ENCODE data around the gene TCF4.

Gene TCF4

DNA sequence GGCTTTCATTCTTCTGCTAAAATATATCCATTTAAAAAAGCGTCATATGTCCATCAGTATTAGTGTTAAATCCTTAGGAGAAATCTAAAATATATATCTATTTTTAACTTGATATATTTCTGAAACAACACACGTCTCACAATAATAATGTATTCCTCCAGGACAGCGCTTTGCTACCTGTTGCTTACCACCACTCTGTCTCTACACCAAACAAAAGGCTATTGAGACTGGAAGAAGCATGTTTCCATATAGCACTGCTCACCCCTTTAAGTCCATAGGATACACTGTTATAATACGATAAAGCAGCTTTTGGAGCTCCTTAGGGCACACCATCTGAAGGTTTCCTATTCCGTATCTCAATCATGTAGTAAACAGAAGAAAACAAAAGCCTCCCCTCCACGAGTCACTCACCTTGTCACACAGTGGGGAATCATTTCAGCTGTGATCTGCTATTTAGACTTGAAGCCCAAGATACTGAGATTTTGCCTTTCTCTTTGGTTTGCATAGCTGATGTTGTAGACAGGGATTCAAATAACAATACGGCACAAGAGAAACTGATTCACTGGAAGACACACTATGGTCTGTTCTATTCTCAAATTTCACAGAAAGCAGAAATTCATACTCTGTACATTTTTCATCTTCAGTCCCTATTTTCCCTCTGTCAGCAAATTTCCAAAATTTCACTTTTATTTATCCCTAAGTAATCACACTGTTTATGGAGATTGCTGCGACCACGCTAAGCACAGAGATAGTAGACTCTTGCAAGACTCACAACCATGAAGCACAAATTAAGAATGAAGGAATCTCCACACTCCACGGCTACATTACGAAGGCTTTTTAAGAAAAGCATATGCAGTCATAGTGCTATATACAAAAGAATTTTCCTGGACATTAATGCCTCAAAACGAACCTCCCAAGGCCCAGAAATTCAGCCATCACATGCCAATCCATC, 187.1 kb downstream of the TCF4 start:
- no peak overlapping the region for H3K4me3 ChIP-seq (ENCODE audit: insufficient read depth, low read depth, low read length, poor library complexity, severe bottlenecking)
- no peaks in the 10 kb centered on the region for H3K27me3 ChIP-seq (replicated peaks; ENCODE audit: control insufficient read depth, insufficient read depth, low read length, poor library complexity, severe bottlenecking)
- no peak for DNase-seq
- H3K9me3 ChIP-seq (ENCODE audit: control insufficient read depth, low read length), result no peaks in the 10 kb centered on the region
- H3K36me3 ChIP-seq (ENCODE audit: control insufficient read depth, insufficient read depth, low read length), result no peaks in the 10 kb centered on the region
- no peaks in the 10 kb centered on the region for H3K4me1 ChIP-seq (ENCODE audit: control insufficient read depth, insufficient read depth, low read length, poor library complexity, severe bottlenecking)
- no peak overlapping the region for H3K27ac ChIP-seq (ENCODE audit: insufficient read depth, low read length, poor library complexity, severe bottlenecking)

DNA sequence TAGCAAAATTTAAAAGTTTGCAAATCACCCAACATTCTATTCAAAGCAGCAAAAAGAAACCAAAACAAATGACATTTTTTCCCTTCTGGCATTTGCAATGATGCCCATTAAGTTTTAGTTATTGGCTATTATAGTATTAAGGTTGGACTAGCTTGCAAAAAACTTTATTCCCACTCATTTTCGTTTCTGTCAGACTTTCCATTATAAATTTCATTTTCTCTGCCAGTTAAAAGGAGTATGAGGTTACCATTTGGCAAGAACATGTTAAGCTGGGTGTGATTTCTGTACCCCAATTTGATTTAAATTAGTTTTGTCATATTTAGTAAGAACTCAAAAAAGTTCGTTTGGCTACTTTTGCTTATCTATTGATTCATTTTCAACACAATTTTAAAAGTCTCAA, 187.9 kb downstream of the TCF4 start:
- Histone ChIP-seq H3K36me3 (ENCODE audit: control insufficient read depth, insufficient read depth, low read length) (no peaks in the 10 kb centered on the region), H3K27me3 (replicated peaks; ENCODE audit: control insufficient read depth, insufficient read depth, low read length, poor library complexity, severe bottlenecking) (no peaks in the 10 kb centered on the region), H3K4me3 (ENCODE audit: insufficient read depth, low read depth, low read length, poor library complexity, severe bottlenecking) (no peak overlapping the region), H3K4me1 (ENCODE audit: control insufficient read depth, insufficient read depth, low read length, poor library complexity, severe bottlenecking) (no peaks in the 10 kb centered on the region), H3K9me3 (ENCODE audit: control insufficient read depth, low read length) (no peaks in the 10 kb centered on the region), H3K27ac (ENCODE audit: insufficient read depth, low read length, poor library complexity, severe bottlenecking) (no peak overlapping the region)
- no peak for DNase-seq

DNA sequence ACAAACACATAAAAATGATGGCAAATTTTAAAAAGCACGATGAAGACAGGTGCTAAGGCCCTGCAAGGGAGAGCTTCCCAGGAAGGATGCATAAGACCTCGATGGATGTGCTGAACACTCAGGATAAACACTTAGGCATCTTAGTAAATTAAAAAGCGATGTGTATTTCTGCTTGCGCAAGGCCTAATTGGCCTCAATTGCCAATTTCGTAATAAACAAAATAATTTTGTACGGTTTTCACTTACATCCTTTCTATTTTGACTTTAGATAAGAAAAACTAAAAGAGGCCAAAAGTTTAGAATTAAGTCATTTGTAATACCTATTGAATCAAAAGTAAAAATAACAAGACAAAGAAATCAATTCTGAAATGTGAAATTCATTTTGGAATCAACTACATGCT, 189.1 kb downstream of the TCF4 start:
- DNase-seq, result no peak
- no peak overlapping the region for H3K27ac ChIP-seq (ENCODE audit: insufficient read depth, low read length, poor library complexity, severe bottlenecking)
- no peaks in the 10 kb centered on the region for H3K9me3 ChIP-seq (ENCODE audit: control insufficient read depth, low read length)
- H3K4me1 ChIP-seq (ENCODE audit: control insufficient read depth, insufficient read depth, low read length, poor library complexity, severe bottlenecking), result no peaks in the 10 kb centered on the region
- H3K4me3 ChIP-seq (ENCODE audit: insufficient read depth, low read depth, low read length, poor library complexity, severe bottlenecking), result no peak overlapping the region
- H3K36me3 ChIP-seq (ENCODE audit: control insufficient read depth, insufficient read depth, low read length), result no peaks in the 10 kb centered on the region
- no peaks in the 10 kb centered on the region for H3K27me3 ChIP-seq (replicated peaks; ENCODE audit: control insufficient read depth, insufficient read depth, low read length, poor library complexity, severe bottlenecking)

DNA sequence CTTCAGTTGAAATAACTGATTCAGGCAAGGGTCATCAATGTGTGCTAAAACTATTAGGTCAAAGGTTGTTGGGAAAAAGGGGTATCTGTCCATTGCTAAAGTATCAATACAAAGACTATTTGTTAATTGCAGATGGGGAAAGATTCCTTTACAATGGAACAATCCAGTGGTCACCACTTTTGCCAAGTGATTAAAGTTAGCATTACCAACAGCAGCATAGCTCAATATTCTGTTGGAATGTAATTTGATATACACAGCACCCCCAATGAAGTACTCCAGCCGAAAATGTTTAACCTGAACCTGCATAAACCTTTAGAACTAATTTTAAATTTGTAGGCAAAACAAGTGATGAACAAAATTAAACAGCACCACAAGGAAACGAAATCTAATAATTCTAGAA, 191.0 kb downstream of the TCF4 start:
- no peak for DNase-seq
- Histone ChIP-seq H3K9me3 (ENCODE audit: control insufficient read depth, low read length) (no peaks in the 10 kb centered on the region), H3K4me3 (ENCODE audit: insufficient read depth, low read depth, low read length, poor library complexity, severe bottlenecking) (no peak overlapping the region), H3K27me3 (replicated peaks; ENCODE audit: control insufficient read depth, insufficient read depth, low read length, poor library complexity, severe bottlenecking) (no peaks in the 10 kb centered on the region), H3K27ac (ENCODE audit: insufficient read depth, low read length, poor library complexity, severe bottlenecking) (no peak overlapping the region), H3K36me3 (ENCODE audit: control insufficient read depth, insufficient read depth, low read length) (no peaks in the 10 kb centered on the region), H3K4me1 (ENCODE audit: control insufficient read depth, insufficient read depth, low read length, poor library complexity, severe bottlenecking) (no peaks in the 10 kb centered on the region)

DNA sequence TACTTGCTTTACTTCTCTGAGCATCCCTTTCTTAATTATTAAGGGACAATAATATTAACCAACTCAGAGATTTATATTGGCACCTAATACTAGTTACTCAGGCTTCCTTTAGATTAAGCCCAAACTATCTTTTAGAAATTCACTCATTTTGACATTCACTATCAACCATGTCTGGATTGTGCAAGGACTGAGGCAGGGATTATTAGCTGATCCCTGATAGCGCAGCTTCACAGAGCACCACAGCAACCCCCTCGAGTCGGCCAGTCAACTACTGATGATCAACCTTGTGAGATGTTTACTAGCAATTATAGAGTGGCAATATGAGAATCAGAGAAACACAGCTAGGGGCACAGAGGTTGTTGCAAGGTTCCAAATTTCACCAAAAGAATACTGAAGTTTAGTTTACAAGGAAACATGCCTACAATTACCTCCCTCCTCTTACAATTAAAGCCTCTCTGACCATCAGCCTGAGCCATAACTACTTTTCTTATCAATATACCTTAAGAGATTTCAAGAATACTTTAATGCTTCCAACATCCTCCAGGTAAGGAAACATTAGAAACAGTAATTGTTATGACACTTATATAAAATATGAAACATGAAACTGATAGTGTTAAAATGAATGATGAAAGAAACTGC, 191.6 kb downstream of the TCF4 start:
- no peaks in the 10 kb centered on the region for H3K36me3 ChIP-seq (ENCODE audit: control insufficient read depth, insufficient read depth, low read length)
- DNase-seq, result no peak
- no peaks in the 10 kb centered on the region for H3K4me1 ChIP-seq (ENCODE audit: control insufficient read depth, insufficient read depth, low read length, poor library complexity, severe bottlenecking)
- no peaks in the 10 kb centered on the region for H3K9me3 ChIP-seq (ENCODE audit: control insufficient read depth, low read length)
- H3K27me3 ChIP-seq (replicated peaks; ENCODE audit: control insufficient read depth, insufficient read depth, low read length, poor library complexity, severe bottlenecking), result no peaks in the 10 kb centered on the region
- H3K4me3 ChIP-seq (ENCODE audit: insufficient read depth, low read depth, low read length, poor library complexity, severe bottlenecking), result no peak overlapping the region
- H3K27ac ChIP-seq (ENCODE audit: insufficient read depth, low read length, poor library complexity, severe bottlenecking), result no peak overlapping the region

DNA sequence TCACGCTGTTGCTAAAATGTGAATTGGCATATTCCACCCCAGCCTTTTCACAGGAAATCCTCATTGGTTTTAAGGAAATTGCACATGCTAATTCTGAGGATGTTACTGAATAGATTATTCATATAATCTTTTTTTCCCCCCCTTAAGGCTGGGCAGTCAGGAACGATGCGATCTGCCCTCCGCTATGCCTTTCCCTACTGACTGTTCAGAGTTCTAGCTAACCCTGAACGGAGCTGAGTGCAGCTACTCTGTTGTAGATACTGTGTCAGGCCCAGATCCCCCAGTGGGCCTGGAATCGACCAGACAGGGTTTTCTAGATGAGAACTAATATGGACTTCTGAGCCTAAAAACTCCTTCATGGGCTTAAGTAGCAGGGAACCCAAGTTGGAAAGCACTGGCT, 192.2 kb downstream of the TCF4 start:
- DNase-seq, result no peak
- Histone ChIP-seq H3K36me3 (ENCODE audit: control insufficient read depth, insufficient read depth, low read length) (no peaks in the 10 kb centered on the region), H3K9me3 (ENCODE audit: control insufficient read depth, low read length) (no peaks in the 10 kb centered on the region), H3K27ac (ENCODE audit: insufficient read depth, low read length, poor library complexity, severe bottlenecking) (no peak overlapping the region), H3K27me3 (replicated peaks; ENCODE audit: control insufficient read depth, insufficient read depth, low read length, poor library complexity, severe bottlenecking) (no peaks in the 10 kb centered on the region), H3K4me1 (ENCODE audit: control insufficient read depth, insufficient read depth, low read length, poor library complexity, severe bottlenecking) (no peaks in the 10 kb centered on the region), H3K4me3 (ENCODE audit: insufficient read depth, low read depth, low read length, poor library complexity, severe bottlenecking) (no peak overlapping the region)

DNA sequence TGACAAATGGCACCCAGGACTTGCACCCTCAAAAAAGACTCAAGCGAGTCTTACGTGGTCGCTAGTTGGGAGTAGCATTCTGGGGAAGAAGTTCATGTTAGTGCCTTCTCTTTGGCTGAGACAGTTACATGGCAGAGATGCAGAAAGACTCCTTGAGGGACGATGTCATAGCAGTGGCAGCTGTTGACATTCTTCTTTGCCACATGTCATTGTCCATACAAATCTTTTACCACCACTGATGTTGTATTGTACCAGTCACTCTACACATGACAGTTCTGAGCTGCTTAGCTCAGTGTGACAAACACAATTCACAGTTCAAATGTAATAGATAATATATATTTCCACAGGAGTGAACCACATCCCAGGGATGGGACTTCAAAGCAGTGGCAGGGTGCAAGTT, 197.1 kb downstream of the TCF4 start:
- Histone ChIP-seq H3K4me1 (ENCODE audit: control insufficient read depth, insufficient read depth, low read length, poor library complexity, severe bottlenecking) (no peaks in the 10 kb centered on the region), H3K4me3 (ENCODE audit: insufficient read depth, low read depth, low read length, poor library complexity, severe bottlenecking) (no peak overlapping the region), H3K36me3 (ENCODE audit: control insufficient read depth, insufficient read depth, low read length) (no peaks in the 10 kb centered on the region), H3K9me3 (ENCODE audit: control insufficient read depth, low read length) (no peaks in the 10 kb centered on the region), H3K27me3 (replicated peaks; ENCODE audit: control insufficient read depth, insufficient read depth, low read length, poor library complexity, severe bottlenecking) (no peaks in the 10 kb centered on the region), H3K27ac (ENCODE audit: insufficient read depth, low read length, poor library complexity, severe bottlenecking) (no peak overlapping the region)
- DNase-seq, result no peak

DNA sequence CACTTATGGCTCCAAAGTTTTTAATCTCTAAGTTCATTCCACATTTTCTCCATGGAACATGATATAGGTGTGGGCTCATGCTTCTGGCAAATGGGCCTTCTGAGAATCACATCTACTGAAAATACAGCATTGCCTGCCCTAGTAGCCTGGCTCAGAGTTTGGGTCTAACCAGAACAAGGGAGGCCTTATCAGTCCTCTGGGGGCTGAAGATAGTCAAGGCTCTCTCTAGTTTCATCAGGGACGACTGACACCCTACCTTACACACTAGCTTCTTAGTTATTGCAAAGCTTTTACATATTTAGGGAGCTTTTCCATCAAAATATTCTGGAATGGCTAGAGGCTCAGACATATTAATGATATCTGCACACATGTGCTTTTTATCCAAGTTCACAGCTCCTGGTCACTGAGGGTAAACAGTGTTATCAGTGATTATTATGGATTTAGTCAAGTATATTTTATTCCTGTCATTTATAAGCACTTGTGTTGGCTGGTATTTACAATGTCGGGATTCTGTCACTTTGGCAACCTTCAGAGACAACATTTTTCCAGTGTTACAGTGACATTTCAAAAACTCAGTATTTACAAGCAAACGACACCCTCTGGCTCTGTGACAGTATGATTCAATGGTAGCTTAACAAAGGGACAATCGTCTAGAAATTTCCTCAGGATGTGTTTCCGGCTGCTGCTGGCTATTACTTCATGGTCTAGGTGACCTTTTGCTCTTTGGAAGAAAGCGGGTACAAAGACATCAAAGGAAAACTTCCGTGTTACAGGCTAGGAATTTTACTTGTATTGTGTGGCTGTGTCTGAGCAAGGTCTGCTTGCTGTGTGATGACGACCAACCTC, 200.6 kb downstream of the TCF4 start:
- Histone ChIP-seq H3K9me3 (ENCODE audit: control insufficient read depth, low read length) (no peaks in the 10 kb centered on the region), H3K4me1 (ENCODE audit: control insufficient read depth, insufficient read depth, low read length, poor library complexity, severe bottlenecking) (no peaks in the 10 kb centered on the region), H3K27me3 (replicated peaks; ENCODE audit: control insufficient read depth, insufficient read depth, low read length, poor library complexity, severe bottlenecking) (no peaks in the 10 kb centered on the region), H3K36me3 (ENCODE audit: control insufficient read depth, insufficient read depth, low read length) (no peaks in the 10 kb centered on the region), H3K27ac (ENCODE audit: insufficient read depth, low read length, poor library complexity, severe bottlenecking) (no peak overlapping the region), H3K4me3 (ENCODE audit: insufficient read depth, low read depth, low read length, poor library complexity, severe bottlenecking) (no peak overlapping the region)
- no peak for DNase-seq

DNA sequence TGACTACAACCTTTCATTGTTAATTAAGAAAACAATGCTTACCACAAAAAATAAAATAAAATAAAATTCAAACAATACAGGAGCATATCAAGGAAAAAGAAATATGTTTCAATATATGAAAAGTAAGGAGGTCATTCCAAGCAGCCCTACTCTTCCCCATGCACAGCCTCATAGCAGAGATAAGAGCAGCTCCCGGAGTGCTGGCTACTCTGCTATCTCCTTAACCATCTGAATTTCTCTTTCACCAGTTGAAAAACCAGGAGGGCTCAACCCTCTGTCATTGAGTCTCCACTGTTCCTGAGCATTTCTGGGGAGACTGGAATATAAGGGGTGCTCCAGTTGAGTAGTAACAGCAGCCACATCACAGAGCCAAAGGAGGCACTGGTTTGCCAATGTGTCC, 201.4 kb downstream of the TCF4 start:
- no peak overlapping the region for H3K4me3 ChIP-seq (ENCODE audit: insufficient read depth, low read depth, low read length, poor library complexity, severe bottlenecking)
- no peaks in the 10 kb centered on the region for H3K9me3 ChIP-seq (ENCODE audit: control insufficient read depth, low read length)
- no peaks in the 10 kb centered on the region for H3K36me3 ChIP-seq (ENCODE audit: control insufficient read depth, insufficient read depth, low read length)
- no peaks in the 10 kb centered on the region for H3K27me3 ChIP-seq (replicated peaks; ENCODE audit: control insufficient read depth, insufficient read depth, low read length, poor library complexity, severe bottlenecking)
- no peak for DNase-seq
- H3K27ac ChIP-seq (ENCODE audit: insufficient read depth, low read length, poor library complexity, severe bottlenecking), result no peak overlapping the region
- H3K4me1 ChIP-seq (ENCODE audit: control insufficient read depth, insufficient read depth, low read length, poor library complexity, severe bottlenecking), result no peaks in the 10 kb centered on the region

DNA sequence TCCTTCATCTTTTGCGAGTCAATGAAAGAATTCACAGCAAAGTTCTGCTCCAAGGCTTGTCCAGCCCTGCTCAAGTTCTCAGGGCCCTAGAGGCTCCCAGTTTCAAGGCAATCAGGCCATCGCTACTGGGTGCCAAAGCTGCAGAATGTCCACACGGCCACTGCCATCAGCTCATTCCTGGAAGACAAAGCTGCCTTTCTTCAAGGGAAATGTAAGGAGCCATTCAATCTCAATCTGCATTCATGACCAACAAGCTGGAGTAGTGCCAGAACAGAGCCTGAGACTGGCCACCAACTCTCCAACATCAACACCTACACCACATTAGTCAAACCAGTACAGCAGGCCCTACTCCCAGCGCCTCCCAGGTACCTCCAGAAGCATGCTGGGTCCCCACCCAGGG, 202.2 kb downstream of the TCF4 start:
- Histone ChIP-seq H3K27ac (ENCODE audit: insufficient read depth, low read length, poor library complexity, severe bottlenecking) (no peak overlapping the region), H3K4me3 (ENCODE audit: insufficient read depth, low read depth, low read length, poor library complexity, severe bottlenecking) (no peak overlapping the region), H3K4me1 (ENCODE audit: control insufficient read depth, insufficient read depth, low read length, poor library complexity, severe bottlenecking) (no peaks in the 10 kb centered on the region), H3K9me3 (ENCODE audit: control insufficient read depth, low read length) (no peaks in the 10 kb centered on the region), H3K36me3 (ENCODE audit: control insufficient read depth, insufficient read depth, low read length) (no peaks in the 10 kb centered on the region), H3K27me3 (replicated peaks; ENCODE audit: control insufficient read depth, insufficient read depth, low read length, poor library complexity, severe bottlenecking) (no peaks in the 10 kb centered on the region)
- DNase-seq, result no peak
